ENCODE data around the gene SF1.
A peak's percentile ranks its signal among the peaks of the same experiment; 100 is the strongest.

The SF1 gene

GRCh38 chr11:64728757-64729365 lies 49.5 kb downstream of the SF1 start:
- H2BK15ac ChIP-seq (ENCODE audit: low read length), result no peak overlapping the region
- no peak overlapping the region for H3K27ac ChIP-seq (replicated peaks; ENCODE audit: low read length)
- H2BK120ac ChIP-seq (ENCODE audit: low read depth, low read length), result no peak overlapping the region
- H2AFZ ChIP-seq (ENCODE audit: low read length), result no peak overlapping the region
- H3K14ac ChIP-seq (ENCODE audit: low read length), result no peak overlapping the region
- no peak overlapping the region for H4K91ac ChIP-seq (ENCODE audit: low read depth, low read length, poor library complexity)
- WGBS, 2 donors (ENCODE audit: extremely low coverage in 2 of 2, insufficient read length in 2 of 2, insufficient replicate concordance in 1 of 2), result no CpG with 5 or more reads among the region's 11 CpGs
- H4K8ac ChIP-seq (ENCODE audit: low read depth, low read length), result no peak overlapping the region
- H3K18ac ChIP-seq (ENCODE audit: low read length), result no peak overlapping the region
- no peak overlapping the region for H3K9ac ChIP-seq (ENCODE audit: low read depth, low read length, poor library complexity)
- H3K9me3 ChIP-seq (replicated peaks in 1 of 2; ENCODE audit: control insufficient read depth in 2 of 2, insufficient read depth in 1 of 2, low read depth in 1 of 2, low read length in 2 of 2), result no peaks in the 10 kb centered on the region
- no peaks in the 10 kb centered on the region for H3K79me1 ChIP-seq (ENCODE audit: low read depth, low read length)
- DNase-seq (ENCODE audit: low spot score), result no peak
- H2BK12ac ChIP-seq (ENCODE audit: low read length), result no peak overlapping the region
- H3K4me1 ChIP-seq (ENCODE audit: control insufficient read depth in 2 of 2, insufficient read depth in 1 of 2, low read depth in 1 of 2, low read length in 2 of 2), result peaks cover 21 to 29% of the 10 kb centered on the region in 2 donors
- H3K4me2 ChIP-seq (ENCODE audit: insufficient read depth, low read length, poor library complexity, severe bottlenecking), result no peak overlapping the region
- no peak overlapping the region for H2BK5ac ChIP-seq (ENCODE audit: low read length)
- peak overlapping the region; percentile 72 for H2AK5ac ChIP-seq (ENCODE audit: low read depth, low read length)
- no peak overlapping the region for H3K4ac ChIP-seq (ENCODE audit: low read length)
- H3K36me3 ChIP-seq (replicated peaks in 1 of 2; ENCODE audit: control insufficient read depth in 2 of 2, insufficient read depth in 2 of 2, low read length in 2 of 2), result no peaks in the 10 kb centered on the region
- H3K23ac ChIP-seq (ENCODE audit: low read depth, low read length, poor library complexity), result no peak overlapping the region
- H3K27me3 ChIP-seq (ENCODE audit: control insufficient read depth in 3 of 3, insufficient read depth in 3 of 3, low read depth in 1 of 3, low read length in 3 of 3), result no peaks in the 10 kb centered on the region
- peak overlapping the region in 1 of 2 donors; percentile 4 for H3K4me3 ChIP-seq (ENCODE audit: low read length in 2 of 2)

GRCh38 chr11:64726867-64727530 lies 51.3 kb downstream of the SF1 start:
- no peak overlapping the region for H3K4me3 ChIP-seq (ENCODE audit: low read length in 2 of 2)
- H3K18ac ChIP-seq (ENCODE audit: low read length), result peak overlapping the region; percentile 8
- whole genome bisulfite sequencing, 2 donors (ENCODE audit: extremely low coverage in 2 of 2, insufficient read length in 2 of 2, insufficient replicate concordance in 1 of 2), result no CpG with 5 or more reads among the region's 7 CpGs

GRCh38 chr11:64726211-64726641 lies 52.1 kb downstream of the SF1 start:
- Histone ChIP-seq H2AK5ac (ENCODE audit: low read depth, low read length) (peak overlapping the region; percentile 23), H4K91ac (ENCODE audit: low read depth, low read length, poor library complexity) (no peak overlapping the region), H3K14ac (ENCODE audit: low read length) (no peak overlapping the region), H3K27ac (replicated peaks; ENCODE audit: low read length) (no peak overlapping the region), H3K9me3 (replicated peaks in 1 of 2; ENCODE audit: control insufficient read depth in 2 of 2, insufficient read depth in 1 of 2, low read depth in 1 of 2, low read length in 2 of 2) (no peaks in the 10 kb centered on the region), H2BK15ac (ENCODE audit: low read length) (peak overlapping the region; percentile 61), H3K18ac (ENCODE audit: low read length) (peak overlapping the region; percentile 6), H3K36me3 (replicated peaks in 1 of 2; ENCODE audit: control insufficient read depth in 2 of 2, insufficient read depth in 2 of 2, low read length in 2 of 2) (no peaks in the 10 kb centered on the region), H3K4ac (ENCODE audit: low read length) (no peak overlapping the region), H2AFZ (ENCODE audit: low read length) (peak overlapping the region; percentile 93), H2BK120ac (ENCODE audit: low read depth, low read length) (no peak overlapping the region), H3K27me3 (ENCODE audit: control insufficient read depth in 3 of 3, insufficient read depth in 3 of 3, low read depth in 1 of 3, low read length in 3 of 3) (peaks cover 0 to 13% (median 7%) of the 10 kb centered on the region in 3 experiments), H2BK5ac (ENCODE audit: low read length) (peak overlapping the region; percentile 47), H3K4me2 (ENCODE audit: insufficient read depth, low read length, poor library complexity, severe bottlenecking) (no peak overlapping the region), H3K23ac (ENCODE audit: low read depth, low read length, poor library complexity) (no peak overlapping the region), H3K79me1 (ENCODE audit: low read depth, low read length) (no peaks in the 10 kb centered on the region), H3K9ac (ENCODE audit: low read depth, low read length, poor library complexity) (no peak overlapping the region), H2BK12ac (ENCODE audit: low read length) (peak overlapping the region; percentile 35), H4K8ac (ENCODE audit: low read depth, low read length) (no peak overlapping the region), H3K4me1 (ENCODE audit: control insufficient read depth in 2 of 2, insufficient read depth in 1 of 2, low read depth in 1 of 2, low read length in 2 of 2) (peaks cover 25 to 43% of the 10 kb centered on the region in 2 donors), H3K4me3 (ENCODE audit: low read length in 2 of 2) (peak overlapping the region in 1 of 2 donors; percentile 14)
- WGBS, 2 donors (ENCODE audit: extremely low coverage in 2 of 2, insufficient read length in 2 of 2, insufficient replicate concordance in 1 of 2), result no CpG with 5 or more reads among the region's 9 CpGs
- DNase-seq (ENCODE audit: low spot score), result no peak

More at GRCh38 chr11:64726867-64727530, 51.3 kb downstream of the SF1 start:
- no peak overlapping the region for H3K14ac ChIP-seq (ENCODE audit: low read length)
- no peak overlapping the region for H4K8ac ChIP-seq (ENCODE audit: low read depth, low read length)
- H2AK5ac ChIP-seq (ENCODE audit: low read depth, low read length), result no peak overlapping the region
- no peak overlapping the region for H4K91ac ChIP-seq (ENCODE audit: low read depth, low read length, poor library complexity)
- H2AFZ ChIP-seq (ENCODE audit: low read length), result peak overlapping the region; percentile 93
- H3K36me3 ChIP-seq (replicated peaks in 1 of 2; ENCODE audit: control insufficient read depth in 2 of 2, insufficient read depth in 2 of 2, low read length in 2 of 2), result no peaks in the 10 kb centered on the region
- no peak overlapping the region for H2BK5ac ChIP-seq (ENCODE audit: low read length)
- no peak overlapping the region for H2BK120ac ChIP-seq (ENCODE audit: low read depth, low read length)
- peaks cover 25 to 37% of the 10 kb centered on the region in 2 donors for H3K4me1 ChIP-seq (ENCODE audit: control insufficient read depth in 2 of 2, insufficient read depth in 1 of 2, low read depth in 1 of 2, low read length in 2 of 2)
- no peaks in the 10 kb centered on the region for H3K9me3 ChIP-seq (replicated peaks in 1 of 2; ENCODE audit: control insufficient read depth in 2 of 2, insufficient read depth in 1 of 2, low read depth in 1 of 2, low read length in 2 of 2)
- no peaks in the 10 kb centered on the region for H3K79me1 ChIP-seq (ENCODE audit: low read depth, low read length)
- no peak overlapping the region for H2BK12ac ChIP-seq (ENCODE audit: low read length)
- H2BK15ac ChIP-seq (ENCODE audit: low read length), result no peak overlapping the region
- no peak overlapping the region for H3K27ac ChIP-seq (replicated peaks; ENCODE audit: low read length)
- H3K23ac ChIP-seq (ENCODE audit: low read depth, low read length, poor library complexity), result peak overlapping the region; percentile 59
- no peak overlapping the region for H3K4ac ChIP-seq (ENCODE audit: low read length)
- H3K4me2 ChIP-seq (ENCODE audit: insufficient read depth, low read length, poor library complexity, severe bottlenecking), result no peak overlapping the region
- no peak overlapping the region for H3K9ac ChIP-seq (ENCODE audit: low read depth, low read length, poor library complexity)
- H3K27me3 ChIP-seq (ENCODE audit: control insufficient read depth in 3 of 3, insufficient read depth in 3 of 3, low read depth in 1 of 3, low read length in 3 of 3), result peaks cover 0 to 5% (median 5%) of the 10 kb centered on the region in 3 experiments
- no peak for DNase-seq (ENCODE audit: low spot score)

- H3K27ac ChIP-seq (replicated peaks; ENCODE audit: low read length), result no peak overlapping the region
- peak overlapping the region; percentile 61 for H2BK15ac ChIP-seq (ENCODE audit: low read length)
- peak overlapping the region; percentile 91 for H3K14ac ChIP-seq (ENCODE audit: low read length)
- peaks cover 24 to 43% of the 10 kb centered on the region in 2 donors for H3K4me1 ChIP-seq (ENCODE audit: control insufficient read depth in 2 of 2, insufficient read depth in 1 of 2, low read depth in 1 of 2, low read length in 2 of 2)
- no peak for DNase-seq (ENCODE audit: low spot score)
- peak overlapping the region; percentile 58 for H2BK5ac ChIP-seq (ENCODE audit: low read length)
- H3K4me2 ChIP-seq (ENCODE audit: insufficient read depth, low read length, poor library complexity, severe bottlenecking), result no peak overlapping the region
- no CpG with 5 or more reads among the region's 7 CpGs for WGBS, 2 donors (ENCODE audit: extremely low coverage in 2 of 2, insufficient read length in 2 of 2, insufficient replicate concordance in 1 of 2)
- H4K91ac ChIP-seq (ENCODE audit: low read depth, low read length, poor library complexity), result peak overlapping the region; percentile 9
- H4K8ac ChIP-seq (ENCODE audit: low read depth, low read length), result peak overlapping the region; percentile 90
- peak overlapping the region; percentile 91 for H3K9ac ChIP-seq (ENCODE audit: low read depth, low read length, poor library complexity)
- H3K4ac ChIP-seq (ENCODE audit: low read length), result no peak overlapping the region
- no peaks in the 10 kb centered on the region for H3K9me3 ChIP-seq (replicated peaks in 1 of 2; ENCODE audit: control insufficient read depth in 2 of 2, insufficient read depth in 1 of 2, low read depth in 1 of 2, low read length in 2 of 2)
- H3K4me3 ChIP-seq (ENCODE audit: low read length in 2 of 2), result peak overlapping the region; percentile 14 to 16
- no peaks in the 10 kb centered on the region for H3K36me3 ChIP-seq (replicated peaks in 1 of 2; ENCODE audit: control insufficient read depth in 2 of 2, insufficient read depth in 2 of 2, low read length in 2 of 2)
- peak overlapping the region; percentile 78 for H2BK12ac ChIP-seq (ENCODE audit: low read length)
- H3K27me3 ChIP-seq (ENCODE audit: control insufficient read depth in 3 of 3, insufficient read depth in 3 of 3, low read depth in 1 of 3, low read length in 3 of 3), result peaks cover 0 to 15% (median 7%) of the 10 kb centered on the region in 3 experiments
- H2AK5ac ChIP-seq (ENCODE audit: low read depth, low read length), result peak overlapping the region; percentile 48
- H3K23ac ChIP-seq (ENCODE audit: low read depth, low read length, poor library complexity), result peak overlapping the region; percentile 68
- peak overlapping the region; percentile 93 for H2AFZ ChIP-seq (ENCODE audit: low read length)
- peak overlapping the region; percentile 52 for H2BK120ac ChIP-seq (ENCODE audit: low read depth, low read length)
- no peak overlapping the region for H3K18ac ChIP-seq (ENCODE audit: low read length)
- H3K79me1 ChIP-seq (ENCODE audit: low read depth, low read length), result no peaks in the 10 kb centered on the region
Observed at GRCh38 chr11:64724863-64725532, 53.3 kb downstream of the SF1 start.
